Suprapubic skin (tissue), 4 donors: ENCODE measurements around the gene RUNX1. TPM values are rescaled to one million over a fixed set of nuclear protein-coding genes. Genes with fewer than 3 reads are reported as not detected.

Experiments used
- DNase-seq, 2 donors: peaks; one replicate each; pipeline ENCODE4 v3.0.0-alpha.2; 2019; ENCODE audit warnings: low spot score in 2 of 2
- H3K27ac ChIP-seq: fragments of 200-600 bp; sonication (generic); one replicate; pipeline ENCODE4 v1.5.1; 2019
- H3K27me3 ChIP-seq: fragments of 200-600 bp; sonication (generic); one replicate; pipeline ENCODE4 v1.5.1; 2019
- H3K36me3 ChIP-seq: fragments of 200-600 bp; sonication (generic); one replicate; pipeline ENCODE4 v1.5.1; 2019
- H3K4me1 ChIP-seq: fragments of 200-600 bp; sonication (generic); one replicate; pipeline ENCODE4 v1.5.1; 2019
- H3K4me3 ChIP-seq: fragments of 200-600 bp; sonication (generic); one replicate; pipeline ENCODE4 v1.5.1; 2019; ENCODE audit warnings: mild to moderate bottlenecking
- H3K9me3 ChIP-seq: fragments of 200-600 bp; sonication (generic); one replicate; pipeline ENCODE4 v1.5.1; 2019
- EP300 ChIP-seq: sonication (generic); formaldehyde crosslinking; IDR thresholded peaks from one replicate; pipeline ENCODE4 v1.6.1; 2017; ENCODE audit warnings: antibody characterized with exemption
- POLR2A ChIP-seq, 2 donors: fragments of 450-650 bp; IDR thresholded peaks; one replicate each; pipeline ENCODE4 v1.6.1; 2017; ENCODE audit warnings: antibody characterized with exemption in 2 of 2, mild to moderate bottlenecking in 2 of 2, moderate library complexity in 2 of 2
- POLR2AphosphoS5 ChIP-seq, 3 donors: sonication (generic); formaldehyde crosslinking; IDR thresholded peaks; one replicate each; pipeline ENCODE4 v1.6.1; 2017; ENCODE audit warnings: antibody characterized with exemption in 3 of 3
- WGBS: methylation state at CpG from one replicate; pipeline ENCODE4 v1.1.5; 2018; 5-methylcytosine and 5-hydroxymethylcytosine counted together
- total RNA-seq, 4 donors: library from RNA; depleted of rRNA; stranded (reverse); fragments of >200 nt; gene quantifications; one replicate each; pipeline ENCODE4 v1.1.0, GENCODE V29; 2016
- TF ChIP-seq, protein P1 (sequence below), 2 donors: fragments of 200-600 bp in 1 of 2; fragments of 450-650 bp in 1 of 2; sonication (generic) in 1 of 2; IDR thresholded peaks; one replicate each; pipeline ENCODE4 v1.5.1; 2016 to 2019; ENCODE audit warnings: antibody characterized with exemption in 2 of 2, mild to moderate bottlenecking in 1 of 2, moderate library complexity in 1 of 2

RUNX1 gene
- total RNA-seq, 4 donors from 2014 or later, result 15.4 to 26.7 (median 20.5) TPM

DNA sequence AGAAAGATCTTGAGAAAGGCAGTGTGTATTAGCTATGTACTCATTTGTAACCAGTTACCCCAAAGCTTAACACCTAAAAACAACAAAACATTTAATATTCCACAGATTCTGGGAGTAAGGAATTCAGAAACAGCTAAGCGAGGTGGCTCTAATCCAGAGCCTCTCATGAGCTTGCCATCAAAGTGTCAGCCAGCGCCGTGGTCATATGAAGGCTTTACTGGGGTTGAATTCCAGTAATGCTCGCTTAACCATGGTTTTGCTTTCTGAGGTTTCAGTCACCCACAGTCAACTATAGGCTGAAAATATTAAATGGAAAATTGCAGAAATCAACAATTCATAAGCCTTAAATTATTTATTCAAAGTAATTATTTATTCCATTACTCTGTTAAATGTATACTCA, 278.5 kb downstream of the RUNX1 start:
- H3K4me1 ChIP-seq, result no peaks in the 10 kb centered on the region
- no peaks in the 10 kb centered on the region for H3K9me3 ChIP-seq
- 76% methylated on average over 4 of the region's 4 CpGs for WGBS
- H3K27me3 ChIP-seq, result no peaks in the 10 kb centered on the region
- no peak overlapping the region for H3K4me3 ChIP-seq
- TF ChIP-seq, protein P1, sequence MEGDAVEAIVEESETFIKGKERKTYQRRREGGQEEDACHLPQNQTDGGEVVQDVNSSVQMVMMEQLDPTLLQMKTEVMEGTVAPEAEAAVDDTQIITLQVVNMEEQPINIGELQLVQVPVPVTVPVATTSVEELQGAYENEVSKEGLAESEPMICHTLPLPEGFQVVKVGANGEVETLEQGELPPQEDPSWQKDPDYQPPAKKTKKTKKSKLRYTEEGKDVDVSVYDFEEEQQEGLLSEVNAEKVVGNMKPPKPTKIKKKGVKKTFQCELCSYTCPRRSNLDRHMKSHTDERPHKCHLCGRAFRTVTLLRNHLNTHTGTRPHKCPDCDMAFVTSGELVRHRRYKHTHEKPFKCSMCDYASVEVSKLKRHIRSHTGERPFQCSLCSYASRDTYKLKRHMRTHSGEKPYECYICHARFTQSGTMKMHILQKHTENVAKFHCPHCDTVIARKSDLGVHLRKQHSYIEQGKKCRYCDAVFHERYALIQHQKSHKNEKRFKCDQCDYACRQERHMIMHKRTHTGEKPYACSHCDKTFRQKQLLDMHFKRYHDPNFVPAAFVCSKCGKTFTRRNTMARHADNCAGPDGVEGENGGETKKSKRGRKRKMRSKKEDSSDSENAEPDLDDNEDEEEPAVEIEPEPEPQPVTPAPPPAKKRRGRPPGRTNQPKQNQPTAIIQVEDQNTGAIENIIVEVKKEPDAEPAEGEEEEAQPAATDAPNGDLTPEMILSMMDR (IDR thresholded peaks at IDR 0.05), result no peak
- TF ChIP-seq POLR2A (IDR thresholded peaks at IDR 0.05) (no peak), EP300 (no peak), POLR2AphosphoS5 (IDR thresholded peaks at IDR 0.05) (no peak)
- no peak overlapping the region for H3K27ac ChIP-seq
- DNase-seq, result no peak
- no peaks in the 10 kb centered on the region for H3K36me3 ChIP-seq

DNA sequence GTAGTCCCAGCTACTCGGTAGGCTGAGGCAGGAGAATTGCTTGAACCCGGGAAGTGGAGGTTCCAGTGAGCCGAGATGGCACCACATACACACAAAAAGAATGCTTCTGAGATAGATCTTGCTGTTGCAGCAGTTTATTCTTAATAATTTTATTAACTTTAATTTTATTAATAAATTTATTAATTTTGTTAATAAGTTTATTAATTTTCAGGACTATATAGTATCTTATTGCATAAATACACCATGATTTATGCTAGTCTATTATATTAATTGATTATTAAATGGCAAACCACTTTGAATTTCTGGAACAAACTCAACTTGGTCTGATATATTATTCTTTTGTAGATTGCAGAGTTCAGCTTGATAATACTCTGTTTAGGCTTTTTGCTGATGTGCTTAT, 280.8 kb downstream of the RUNX1 start:
- no peak for TF ChIP-seq EP300
- no peak for TF ChIP-seq POLR2A (IDR thresholded peaks at IDR 0.05)
- TF ChIP-seq, protein P1 (IDR thresholded peaks at IDR 0.05), result no peak
- no peak overlapping the region for H3K27ac ChIP-seq
- H3K36me3 ChIP-seq, result no peaks in the 10 kb centered on the region
- H3K27me3 ChIP-seq, result no peaks in the 10 kb centered on the region
- no peak for DNase-seq
- no peaks in the 10 kb centered on the region for H3K9me3 ChIP-seq
- 96% methylated on average over 3 of the region's 3 CpGs for WGBS
- no peak overlapping the region for H3K4me3 ChIP-seq
- no peaks in the 10 kb centered on the region for H3K4me1 ChIP-seq

DNA sequence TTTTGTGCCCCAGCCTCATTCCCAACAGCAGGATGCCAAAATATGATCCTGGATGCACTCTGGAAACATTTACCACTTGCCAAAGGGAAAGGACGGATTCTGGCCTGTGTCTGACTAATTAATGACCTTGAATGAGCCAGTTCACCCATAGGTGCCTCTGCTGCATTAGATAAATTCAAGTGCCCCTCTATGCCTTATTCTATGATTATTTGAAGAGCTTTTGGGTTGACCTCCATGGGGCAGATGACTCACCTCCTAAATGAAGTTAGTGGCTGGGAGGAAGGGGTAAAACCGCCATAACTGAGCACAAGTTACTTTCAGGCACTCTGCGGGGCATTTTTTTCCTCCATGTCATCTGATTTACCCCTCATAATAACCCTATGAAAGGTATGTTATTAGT, 282.2 kb downstream of the RUNX1 start:
- Histone ChIP-seq H3K36me3 (no peaks in the 10 kb centered on the region), H3K27me3 (no peaks in the 10 kb centered on the region), H3K4me3 (no peak overlapping the region), H3K9me3 (no peaks in the 10 kb centered on the region), H3K27ac (no peak overlapping the region), H3K4me1 (no peaks in the 10 kb centered on the region)
- WGBS, result 89% methylated on average over 3 of the region's 3 CpGs
- TF ChIP-seq POLR2A (IDR thresholded peaks at IDR 0.05), result no peak
- TF ChIP-seq, protein P1 (IDR thresholded peaks at IDR 0.05), result no peak
- no peak for TF ChIP-seq EP300
- TF ChIP-seq POLR2AphosphoS5 (IDR thresholded peaks at IDR 0.05), result no peak
- DNase-seq, result no peak

DNA sequence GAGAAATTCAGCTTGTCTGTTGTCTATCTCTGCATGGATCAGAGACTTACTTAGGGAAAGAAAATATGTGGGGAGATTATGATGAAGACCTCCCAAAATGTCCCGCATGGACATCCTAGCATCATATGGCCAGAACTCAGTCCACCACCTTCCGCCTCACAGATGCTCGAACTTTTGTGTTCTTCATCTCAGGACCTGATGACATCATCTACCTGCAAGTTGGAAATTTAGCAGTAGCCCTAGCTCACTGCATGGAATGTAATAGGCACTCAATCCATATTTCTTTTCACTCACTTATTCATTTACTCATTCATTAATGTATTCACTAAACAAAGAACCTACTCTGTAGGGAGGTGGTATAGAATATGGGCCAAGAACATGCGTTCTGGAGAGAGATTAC, 283.5 kb downstream of the RUNX1 start:
- Histone ChIP-seq H3K4me1 (no peaks in the 10 kb centered on the region), H3K36me3 (no peaks in the 10 kb centered on the region), H3K9me3 (no peaks in the 10 kb centered on the region), H3K27ac (no peak overlapping the region), H3K4me3 (no peak overlapping the region), H3K27me3 (no peaks in the 10 kb centered on the region)
- no peak for DNase-seq
- WGBS, result 90% methylated on average over 4 of the region's 4 CpGs
- no peak for TF ChIP-seq EP300
- TF ChIP-seq, protein P1 (IDR thresholded peaks at IDR 0.05), result no peak
- no peak for TF ChIP-seq POLR2A (IDR thresholded peaks at IDR 0.05)
- no peak for TF ChIP-seq POLR2AphosphoS5 (IDR thresholded peaks at IDR 0.05)

DNA sequence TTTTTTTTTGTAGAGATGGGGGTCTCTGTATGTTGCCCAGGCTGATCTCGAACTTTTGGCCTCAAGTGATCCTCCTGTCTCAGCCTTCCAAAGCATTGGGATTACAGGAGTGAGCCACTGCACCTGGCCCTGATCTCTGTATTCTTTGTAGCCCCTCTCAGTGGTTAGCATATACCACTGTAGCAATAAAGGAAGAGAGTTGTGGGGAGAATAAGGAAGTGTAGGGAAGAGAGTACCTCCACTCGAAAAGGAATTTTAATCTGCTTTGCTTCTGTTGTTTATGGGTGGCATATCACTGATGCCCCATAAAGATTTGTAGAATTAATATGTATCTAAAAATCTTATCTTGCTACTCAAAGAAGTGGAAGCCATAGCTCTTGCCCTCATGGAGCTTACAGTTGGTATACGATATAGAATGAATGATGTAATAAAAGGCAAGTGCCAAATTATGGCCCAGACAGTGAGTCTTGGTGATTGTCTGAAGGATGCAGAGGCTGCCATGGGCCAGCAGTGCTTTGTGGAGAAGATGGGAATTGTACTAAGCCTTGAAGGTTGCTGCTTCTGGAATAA, 284.3 kb downstream of the RUNX1 start:
- no peak for DNase-seq
- Histone ChIP-seq H3K27ac (no peak overlapping the region), H3K27me3 (no peaks in the 10 kb centered on the region), H3K36me3 (no peaks in the 10 kb centered on the region), H3K4me1 (no peaks in the 10 kb centered on the region), H3K9me3 (no peaks in the 10 kb centered on the region), H3K4me3 (no peak overlapping the region)
- TF ChIP-seq POLR2A (IDR thresholded peaks at IDR 0.05) (no peak), POLR2AphosphoS5 (IDR thresholded peaks at IDR 0.05) (no peak), EP300 (no peak)
- TF ChIP-seq, protein P1 (IDR thresholded peaks at IDR 0.05), result no peak
- WGBS, result 82% methylated on average over 3 of the region's 3 CpGs
